M059J (cell line): Measurements from ENCODE around the gene UCHL5. TPM values are rescaled to one million over a fixed set of nuclear protein-coding genes. Genes with fewer than 3 reads are reported as not detected.
"Not testable (repeated sequence)": the region's sequence is repeated elsewhere in the genome, so short reads cannot be mapped to it uniquely, and the experiment has no call there.

ENCODE experiments used
- DNase-seq: peaks from one replicate; pipeline ENCODE4 v3.0.0-alpha.2; 2012; ENCODE audit warnings: low read depth
- total RNA-seq: library from RNA; depleted of rRNA; stranded (reverse); fragments of >200 nt; shearing (Covaris generic); gene quantifications from 2 replicates; pipeline ENCODE4 v1.2.3, GENCODE V29; 2014

Gene UCHL5
- total RNA-seq, 1 experiment from 2014 or later = 36.8 TPM

- peak; percentile 64 for DNase-seq
These were observed 3.7 kb upstream of the UCHL5 start for GRCh38 chr1:193062698-193063463.

GRCh38 chr1:193060938-193061337 is 1.8 kb upstream of the UCHL5 start:
- peak; percentile 15 for DNase-seq

GRCh38 chr1:193060406-193060805 is 1.2 kb upstream of the UCHL5 start:
- peak; percentile 10 for DNase-seq

GRCh38 chr1:193060115-193060403 is 899 bp upstream of the UCHL5 start:
- DNase-seq = no peak

GRCh38 chr1:193058529-193059281 is 455 bp downstream of the UCHL5 start:
- peak; percentile 51 for DNase-seq

GRCh38 chr1:193054169-193054675 is 4.9 kb downstream of the UCHL5 start:
- DNase-seq = no peak

GRCh38 chr1:193048913-193049312 is 10.2 kb downstream of the UCHL5 start:
- peak; percentile 31 for DNase-seq

GRCh38 chr1:193042766-193043691 is 16.1 kb downstream of the UCHL5 start:
- no peak for DNase-seq

GRCh38 chr1:193040011-193040410 is 19.1 kb downstream of the UCHL5 start:
- no peak for DNase-seq

GRCh38 chr1:193036337-193037047 is 22.7 kb downstream of the UCHL5 start:
- DNase-seq = no peak

- DNase-seq = no peak
These were observed 25.6 kb downstream of the UCHL5 start for GRCh38 chr1:193033610-193034009.

GRCh38 chr1:193032643-193033427 is 26.3 kb downstream of the UCHL5 start:
- DNase-seq = not testable (repeated sequence)

- DNase-seq = peak; percentile 10
These were observed 27.7 kb downstream of the UCHL5 start for GRCh38 chr1:193031431-193031830.

- no peak for DNase-seq
These were observed 28.9 kb downstream of the UCHL5 start for GRCh38 chr1:193030280-193030679.

- no peak for DNase-seq
These were observed 33.9 kb downstream of the UCHL5 start for GRCh38 chr1:193025218-193025617.

- peak; percentile 65 for DNase-seq
These were observed 39.6 kb downstream of the UCHL5 start for GRCh38 chr1:193019442-193020026.

- no peak for DNase-seq
These were observed 42.4 kb downstream of the UCHL5 start for GRCh38 chr1:193016788-193017187.

GRCh38 chr1:193014400-193014799 is 44.8 kb downstream of the UCHL5 start:
- DNase-seq = no peak

GRCh38 chr1:193013707-193014106 is 45.5 kb downstream of the UCHL5 start:
- no peak for DNase-seq

GRCh38 chr1:193013005-193013404 is 46.2 kb downstream of the UCHL5 start:
- no peak for DNase-seq
